ENCODE results near the gene FOXN3. TPM values are rescaled to one million over a fixed set of nuclear protein-coding genes. Genes with fewer than 3 reads are reported as not detected.

The FOXN3 gene
- total and polyA plus RNA-seq, 8 donors, result 43.5 to 80.7 (median 49.1) TPM

- no peak overlapping the region for H3K4me3 ChIP-seq
- DNase-seq (peak in 2 of 4 donors; percentile 20 to 33), ATAC-seq (no peak)
- no peaks in the 10 kb centered on the region for H3K27me3 ChIP-seq
- peaks cover 0 to 12% of the 10 kb centered on the region in 2 donors for H3K36me3 ChIP-seq
- H3K4me1 ChIP-seq, result peaks cover 4 to 17% of the 10 kb centered on the region in 2 donors
- no peak overlapping the region for H3K27ac ChIP-seq
- TF ChIP-seq CTCF (IDR thresholded peaks at IDR 0.05), result no peak
- intact Hi-C loops (cut with DNase I), result no loop called here
- H3K9me3 ChIP-seq, result no peaks in the 10 kb centered on the region
Observed at GRCh38 chr14:89215531-89215930, 201.5 kb downstream of the FOXN3 start.

GRCh38 chr14:89215114-89215513 is 201.9 kb downstream of the FOXN3 start:
- peaks cover 0 to 10% of the 10 kb centered on the region in 2 donors for H3K36me3 ChIP-seq
- H3K27me3 ChIP-seq, result no peaks in the 10 kb centered on the region
- no peak for ATAC-seq
- intact Hi-C loops (cut with DNase I), result no loop called here
- H3K27ac ChIP-seq, result peak overlapping the region in 1 of 2 donors; percentile 16
- H3K4me3 ChIP-seq, result no peak overlapping the region
- peak in 1 of 4 donors; percentile 15 for DNase-seq
- no peaks in the 10 kb centered on the region for H3K9me3 ChIP-seq
- H3K4me1 ChIP-seq, result peaks cover 4 to 16% of the 10 kb centered on the region in 2 donors
- no peak for TF ChIP-seq CTCF (IDR thresholded peaks at IDR 0.05)

GRCh38 chr14:89214221-89214965 is 202.6 kb downstream of the FOXN3 start:
- H3K4me1 ChIP-seq, result peaks cover 4 to 16% of the 10 kb centered on the region in 2 donors
- H3K4me3 ChIP-seq, result no peak overlapping the region
- intact Hi-C loops (cut with DNase I), result no loop called here
- H3K27ac ChIP-seq, result peak overlapping the region; percentile 16 to 68
- no peaks in the 10 kb centered on the region for H3K9me3 ChIP-seq
- peaks cover 0 to 3% of the 10 kb centered on the region in 2 donors for H3K36me3 ChIP-seq
- no peak for TF ChIP-seq CTCF (IDR thresholded peaks at IDR 0.05)
- ATAC-seq (peak; percentile 98), DNase-seq (peak; percentile 53 to 87 (median 86))
- no peaks in the 10 kb centered on the region for H3K27me3 ChIP-seq

- no peaks in the 10 kb centered on the region for H3K27me3 ChIP-seq
- intact Hi-C loops (cut with DNase I), result no loop called here
- H3K27ac ChIP-seq, result no peak overlapping the region
- H3K9me3 ChIP-seq, result no peaks in the 10 kb centered on the region
- no peaks in the 10 kb centered on the region for H3K36me3 ChIP-seq
- DNase-seq, result peak in 1 of 4 donors; percentile 76
- H3K4me1 ChIP-seq, result peaks cover 4 to 16% of the 10 kb centered on the region in 2 donors
- TF ChIP-seq CTCF (IDR thresholded peaks at IDR 0.05), result no peak
- ATAC-seq, result no peak
- H3K4me3 ChIP-seq, result no peak overlapping the region
Observed at GRCh38 chr14:89212386-89213235, 204.4 kb downstream of the FOXN3 start.

- no peak for TF ChIP-seq CTCF (IDR thresholded peaks at IDR 0.05)
- no peak overlapping the region for H3K4me3 ChIP-seq
- intact Hi-C loops (cut with DNase I), result no loop called here
- H3K4me1 ChIP-seq, result peaks cover 0 to 9% of the 10 kb centered on the region in 2 donors
- no peak overlapping the region for H3K27ac ChIP-seq
- DNase-seq, result no peak
- no peak for ATAC-seq
- H3K36me3 ChIP-seq, result no peaks in the 10 kb centered on the region
- no peaks in the 10 kb centered on the region for H3K9me3 ChIP-seq
- no peaks in the 10 kb centered on the region for H3K27me3 ChIP-seq
Observed at GRCh38 chr14:89209558-89209957, 207.5 kb downstream of the FOXN3 start.

All from left lung (tissue), 10 donors.